ENCODE results near the gene WHAMM.
"Not testable (repeated sequence)": the region's sequence is repeated elsewhere in the genome, so short reads cannot be mapped to it uniquely, and the experiment has no call there.

Gene WHAMM

GRCh38 chr15:82805994-82806406 lies 3.4 kb upstream of the WHAMM start, which contains the start of gene FSD2:
FSD2 (minus strand) TSS chr15:82806069; CDS start chr15:82787390, 18,679 bp downstream.
- H3K9ac ChIP-seq (ENCODE audit: low read depth, low read length), result no peak within 1 kb of the TSS
- peaks cover 10% of the 10 kb centered on the region for H3K27me3 ChIP-seq (ENCODE audit: control insufficient read depth, insufficient read depth, low read length)
- H3K4me3 ChIP-seq (ENCODE audit: low read length), result no peak within 1 kb of the TSS
- peaks cover 8% of the 10 kb centered on the region for H3K4me1 ChIP-seq (ENCODE audit: control insufficient read depth, insufficient read depth, low read length)
- no peaks in the 10 kb centered on the region for H3K36me3 ChIP-seq (ENCODE audit: insufficient read depth, low read length)
- no peaks in the 10 kb centered on the region for H3K9me3 ChIP-seq (replicated peaks; ENCODE audit: low read length)
- no peak within 1 kb of the TSS for H3K4me2 ChIP-seq (ENCODE audit: low read length)

- H3K9ac ChIP-seq (ENCODE audit: low read depth, low read length), result no peak overlapping the region
- H3K4me1 ChIP-seq (ENCODE audit: control insufficient read depth, insufficient read depth, low read length), result peaks cover 15% of the 10 kb centered on the region
- H3K9me3 ChIP-seq (replicated peaks; ENCODE audit: low read length), result no peaks in the 10 kb centered on the region
- H3K27me3 ChIP-seq (ENCODE audit: control insufficient read depth, insufficient read depth, low read length), result no peaks in the 10 kb centered on the region
- no peak overlapping the region for H3K4me3 ChIP-seq (ENCODE audit: low read length)
- no peak overlapping the region for H3K4me2 ChIP-seq (ENCODE audit: low read length)
- H3K36me3 ChIP-seq (ENCODE audit: insufficient read depth, low read length), result peaks cover 6% of the 10 kb centered on the region
These were observed 1.4 kb upstream of the WHAMM start for GRCh38 chr15:82807920-82808633.

- H3K9ac ChIP-seq (ENCODE audit: low read depth, low read length), result no peak overlapping the region
- no peaks in the 10 kb centered on the region for H3K9me3 ChIP-seq (replicated peaks; ENCODE audit: low read length)
- H3K4me3 ChIP-seq (ENCODE audit: low read length), result no peak overlapping the region
- H3K4me2 ChIP-seq (ENCODE audit: low read length), result peak overlapping the region; percentile 82
- H3K27me3 ChIP-seq (ENCODE audit: control insufficient read depth, insufficient read depth, low read length), result no peaks in the 10 kb centered on the region
- H3K36me3 ChIP-seq (ENCODE audit: insufficient read depth, low read length), result peaks cover 11% of the 10 kb centered on the region
- peaks cover 15% of the 10 kb centered on the region for H3K4me1 ChIP-seq (ENCODE audit: control insufficient read depth, insufficient read depth, low read length)
These were observed 790 bp upstream of the WHAMM start for GRCh38 chr15:82808634-82809041.

GRCh38 chr15:82810061-82810889 lies 847 bp downstream of the WHAMM start:
- no peaks in the 10 kb centered on the region for H3K9me3 ChIP-seq (replicated peaks; ENCODE audit: low read length)

GRCh38 chr15:82810890-82811426 lies 1.5 kb downstream of the WHAMM start:
- peak overlapping the region; percentile 99 for H3K9ac ChIP-seq (ENCODE audit: low read depth, low read length)
- peak overlapping the region; percentile 100 for H3K4me3 ChIP-seq (ENCODE audit: low read length)
- peaks cover 11% of the 10 kb centered on the region for H3K4me1 ChIP-seq (ENCODE audit: control insufficient read depth, insufficient read depth, low read length)

More at GRCh38 chr15:82810061-82810889, 847 bp downstream of the WHAMM start:
- Histone ChIP-seq H3K4me1 (ENCODE audit: control insufficient read depth, insufficient read depth, low read length) (peaks cover 11% of the 10 kb centered on the region), H3K27me3 (ENCODE audit: control insufficient read depth, insufficient read depth, low read length) (no peaks in the 10 kb centered on the region), H3K9ac (ENCODE audit: low read depth, low read length) (peak overlapping the region; percentile 99), H3K4me3 (ENCODE audit: low read length) (peak overlapping the region; percentile 100), H3K4me2 (ENCODE audit: low read length) (peak overlapping the region; percentile 82), H3K36me3 (ENCODE audit: insufficient read depth, low read length) (peaks cover 21% of the 10 kb centered on the region)

GRCh38 chr15:82812994-82813393 lies 3.6 kb downstream of the WHAMM start:
- H3K9me3 ChIP-seq (replicated peaks; ENCODE audit: low read length), result no peaks in the 10 kb centered on the region
- H3K4me3 ChIP-seq (ENCODE audit: low read length), result no peak overlapping the region
- no peak overlapping the region for H3K4me2 ChIP-seq (ENCODE audit: low read length)
- no peak overlapping the region for H3K9ac ChIP-seq (ENCODE audit: low read depth, low read length)
- peaks cover 46% of the 10 kb centered on the region for H3K36me3 ChIP-seq (ENCODE audit: insufficient read depth, low read length)
- peaks cover 11% of the 10 kb centered on the region for H3K4me1 ChIP-seq (ENCODE audit: control insufficient read depth, insufficient read depth, low read length)
- H3K27me3 ChIP-seq (ENCODE audit: control insufficient read depth, insufficient read depth, low read length), result no peaks in the 10 kb centered on the region

More at GRCh38 chr15:82810890-82811426, 1.5 kb downstream of the WHAMM start:
- Histone ChIP-seq H3K9me3 (replicated peaks; ENCODE audit: low read length) (no peaks in the 10 kb centered on the region), H3K36me3 (ENCODE audit: insufficient read depth, low read length) (peaks cover 28% of the 10 kb centered on the region), H3K27me3 (ENCODE audit: control insufficient read depth, insufficient read depth, low read length) (no peaks in the 10 kb centered on the region), H3K4me2 (ENCODE audit: low read length) (peak overlapping the region; percentile 82)

- Histone ChIP-seq H3K9me3 (replicated peaks; ENCODE audit: low read length) (no peaks in the 10 kb centered on the region), H3K9ac (ENCODE audit: low read depth, low read length) (no peak overlapping the region), H3K4me3 (ENCODE audit: low read length) (no peak overlapping the region), H3K4me1 (ENCODE audit: control insufficient read depth, insufficient read depth, low read length) (peaks cover 6% of the 10 kb centered on the region), H3K36me3 (ENCODE audit: insufficient read depth, low read length) (peaks cover 63% of the 10 kb centered on the region), H3K4me2 (ENCODE audit: low read length) (no peak overlapping the region), H3K27me3 (ENCODE audit: control insufficient read depth, insufficient read depth, low read length) (no peaks in the 10 kb centered on the region)
These were observed 10.7 kb downstream of the WHAMM start for GRCh38 chr15:82820128-82820527.

GRCh38 chr15:82821396-82821795 lies 12.0 kb downstream of the WHAMM start:
- peaks cover 61% of the 10 kb centered on the region for H3K36me3 ChIP-seq (ENCODE audit: insufficient read depth, low read length)
- not testable (repeated sequence) for H3K4me1 ChIP-seq (ENCODE audit: control insufficient read depth, insufficient read depth, low read length); H3K27me3 ChIP-seq (ENCODE audit: control insufficient read depth, insufficient read depth, low read length); H3K9ac ChIP-seq (ENCODE audit: low read depth, low read length); H3K4me3 ChIP-seq (ENCODE audit: low read length); H3K9me3 ChIP-seq (replicated peaks; ENCODE audit: low read length)
- peak overlapping the region; percentile 62 for H3K4me2 ChIP-seq (ENCODE audit: low read length)

GRCh38 chr15:82821851-82822250 lies 12.4 kb downstream of the WHAMM start:
- not testable (repeated sequence) for H3K27me3 ChIP-seq (ENCODE audit: control insufficient read depth, insufficient read depth, low read length); H3K9me3 ChIP-seq (replicated peaks; ENCODE audit: low read length); H3K4me3 ChIP-seq (ENCODE audit: low read length); H3K4me2 ChIP-seq (ENCODE audit: low read length); H3K9ac ChIP-seq (ENCODE audit: low read depth, low read length); H3K4me1 ChIP-seq (ENCODE audit: control insufficient read depth, insufficient read depth, low read length)
- peaks cover 61% of the 10 kb centered on the region for H3K36me3 ChIP-seq (ENCODE audit: insufficient read depth, low read length)

GRCh38 chr15:82823049-82823448 lies 13.6 kb downstream of the WHAMM start:
- Histone ChIP-seq H3K36me3 (ENCODE audit: insufficient read depth, low read length) (peaks cover 63% of the 10 kb centered on the region), H3K27me3 (ENCODE audit: control insufficient read depth, insufficient read depth, low read length) (no peaks in the 10 kb centered on the region), H3K9ac (ENCODE audit: low read depth, low read length) (no peak overlapping the region), H3K4me2 (ENCODE audit: low read length) (no peak overlapping the region), H3K4me1 (ENCODE audit: control insufficient read depth, insufficient read depth, low read length) (peaks cover 6% of the 10 kb centered on the region), H3K9me3 (replicated peaks; ENCODE audit: low read length) (no peaks in the 10 kb centered on the region), H3K4me3 (ENCODE audit: low read length) (no peak overlapping the region)

GRCh38 chr15:82828075-82828474 lies 18.6 kb downstream of the WHAMM start:
- H3K27me3 ChIP-seq (ENCODE audit: control insufficient read depth, insufficient read depth, low read length), result no peaks in the 10 kb centered on the region
- H3K4me1 ChIP-seq (ENCODE audit: control insufficient read depth, insufficient read depth, low read length), result peaks cover 18% of the 10 kb centered on the region
- no peak overlapping the region for H3K9ac ChIP-seq (ENCODE audit: low read depth, low read length)
- no peaks in the 10 kb centered on the region for H3K9me3 ChIP-seq (replicated peaks; ENCODE audit: low read length)
- H3K4me2 ChIP-seq (ENCODE audit: low read length), result no peak overlapping the region
- peaks cover 75% of the 10 kb centered on the region for H3K36me3 ChIP-seq (ENCODE audit: insufficient read depth, low read length)
- H3K4me3 ChIP-seq (ENCODE audit: low read length), result no peak overlapping the region

Data from skeletal muscle satellite cell (primary cell).